HG03095 (cell line): ENCODE data around the gene FBXO41.

Source experiments
- ATAC-seq: cut with Tn5 transposase; IDR thresholded peaks from one replicate; pipeline ENCODE4 v1.9.1; 2021; ENCODE audit warnings: moderate library complexity; ENCODE audit not compliant: unreplicated experiment

Gene FBXO41

DNA sequence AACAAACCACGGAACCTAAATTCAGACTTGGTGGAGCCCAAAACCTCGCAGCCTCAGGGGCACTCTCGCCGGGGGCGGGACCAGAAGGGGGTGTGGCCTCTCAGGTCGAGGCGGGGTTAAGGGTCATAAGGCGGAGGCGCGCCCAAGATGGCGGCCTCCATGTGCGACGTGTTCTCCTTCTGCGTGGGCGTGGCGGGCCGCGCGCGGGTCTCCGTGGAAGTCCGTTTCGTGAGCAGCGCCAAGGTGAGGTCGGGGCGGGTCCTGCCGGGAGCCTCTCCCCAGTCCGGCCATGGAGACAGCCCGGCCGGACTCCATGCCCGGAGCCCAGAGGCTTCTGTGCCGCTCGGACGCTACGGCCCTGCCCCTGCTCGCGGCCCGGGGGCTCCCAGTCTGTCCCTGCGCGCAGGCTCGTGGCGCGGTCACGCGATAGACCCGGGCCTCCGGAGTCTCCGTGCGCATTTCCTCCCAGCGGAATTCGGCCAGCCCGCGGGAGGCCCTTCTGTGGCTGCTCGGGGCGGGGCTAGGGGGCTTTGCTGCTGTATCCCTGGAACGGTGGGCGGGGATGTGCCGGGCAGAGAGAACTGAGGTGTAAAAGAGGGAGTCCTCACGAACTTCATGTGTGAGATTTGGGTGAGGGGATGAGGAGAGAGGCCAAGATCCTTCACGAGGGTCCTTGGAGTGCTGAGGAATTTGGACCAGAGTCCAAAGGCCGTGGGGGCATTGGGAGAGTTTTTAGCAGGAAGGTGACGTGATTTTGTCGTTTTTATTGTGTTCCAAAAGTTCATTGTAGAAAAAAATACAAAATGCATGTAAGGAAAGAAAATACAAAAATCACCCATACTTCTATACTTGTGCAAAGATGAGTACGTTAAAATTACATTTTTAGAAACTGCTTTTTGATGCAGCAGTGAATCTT, 69.9 kb downstream of the FBXO41 start, which contains the start of gene SMYD5:
Gene SMYD5, plus strand, starts transcription at position 126 of the 916 bp plus-strand sequence. Its CDS starts 22 bp downstream, at position 148.
- peak; percentile 90 for ATAC-seq

DNA sequence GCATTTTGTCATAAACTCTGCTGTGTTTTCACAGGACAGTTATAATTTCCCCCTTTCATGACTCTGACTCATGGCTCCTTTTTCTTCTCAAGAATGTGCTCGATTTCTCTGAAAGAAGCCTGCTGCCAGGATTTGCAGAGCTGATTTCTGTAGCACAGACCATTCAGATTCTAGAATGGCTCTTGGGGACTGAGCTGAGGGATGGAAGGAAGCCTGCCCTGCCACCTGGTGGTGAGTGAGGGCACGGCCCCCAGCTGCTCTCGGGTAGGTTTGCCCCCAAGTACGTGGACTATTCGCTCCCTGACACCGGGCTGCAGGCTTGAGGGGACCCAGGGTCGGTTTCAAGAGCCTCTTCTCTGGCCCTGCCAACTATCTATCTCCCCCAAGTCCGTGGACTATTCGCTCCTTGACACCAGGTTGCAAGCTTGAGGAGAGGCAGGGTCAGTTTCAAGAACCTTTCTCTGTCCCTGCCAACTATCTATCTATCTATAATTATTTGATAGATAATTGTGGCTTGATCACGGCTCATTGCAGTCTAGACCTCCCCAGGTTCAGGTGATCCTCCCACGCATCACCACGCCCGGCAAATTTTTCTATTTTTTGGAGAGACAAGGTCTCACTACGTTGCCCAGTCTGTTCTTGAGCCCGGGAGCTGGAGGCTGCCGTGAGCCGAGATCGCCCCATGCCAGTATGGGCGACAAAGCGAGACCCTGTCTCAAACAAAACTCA, 71.7 kb downstream of the FBXO41 start:
- ATAC-seq = peak; percentile 54

DNA sequence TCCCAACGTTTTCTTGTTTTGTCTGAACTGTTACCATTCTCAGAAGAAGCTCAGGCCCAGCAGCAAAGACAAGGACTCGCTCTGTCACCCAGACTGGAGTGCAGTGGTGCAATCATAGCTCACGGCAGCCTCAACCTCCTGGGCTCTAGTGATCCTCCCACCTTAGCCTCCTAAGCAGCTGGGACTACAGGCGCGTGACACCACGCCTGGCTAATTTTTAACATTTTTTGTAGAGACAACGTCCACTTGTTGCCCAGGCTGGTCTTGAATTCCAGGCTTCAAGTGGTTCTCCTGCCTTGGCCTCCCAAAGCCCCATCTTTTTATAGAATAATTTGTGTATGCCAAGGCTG, 72.2 kb downstream of the FBXO41 start:
- ATAC-seq = no peak

DNA sequence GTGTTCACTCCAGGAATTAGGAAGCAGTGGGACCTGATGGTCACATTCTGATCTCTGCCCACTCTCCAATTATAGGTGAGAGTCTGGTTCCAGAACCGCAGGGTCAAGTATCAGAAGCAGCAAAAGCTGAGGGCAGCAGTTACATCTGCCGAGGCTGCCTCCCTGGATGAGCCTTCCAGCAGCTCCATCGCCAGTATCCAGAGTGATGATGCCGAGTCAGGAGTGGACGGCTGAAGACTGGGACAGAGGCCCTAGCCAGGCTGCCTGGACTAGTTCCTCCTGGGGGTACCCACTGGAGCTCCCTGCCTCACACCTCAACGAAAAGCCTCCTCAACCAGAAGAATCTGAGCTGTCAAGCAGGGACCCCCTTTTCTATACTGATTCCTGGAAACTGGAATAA, 73.6 kb downstream of the FBXO41 start:
- no peak for ATAC-seq

DNA sequence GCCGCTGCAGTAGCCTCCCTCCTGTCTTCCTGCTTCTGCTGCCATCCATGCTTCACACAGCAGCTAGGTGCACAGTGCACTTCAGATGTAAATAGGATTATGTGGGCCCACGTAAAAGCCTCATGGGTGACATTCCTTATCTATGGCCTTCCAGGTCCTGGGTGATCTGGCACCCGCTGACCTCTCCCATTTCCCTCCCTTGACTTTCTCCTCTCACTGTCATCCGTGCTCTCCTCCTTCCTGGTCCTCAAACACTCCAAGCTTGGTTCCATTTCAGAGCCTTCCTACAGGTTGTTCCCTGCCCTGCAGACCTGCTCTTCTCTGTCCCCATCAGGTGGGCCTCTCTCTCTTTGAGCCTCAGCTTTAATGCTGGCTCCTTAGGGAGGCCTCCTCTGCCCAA, 74.3 kb downstream of the FBXO41 start:
- ATAC-seq = no peak

DNA sequence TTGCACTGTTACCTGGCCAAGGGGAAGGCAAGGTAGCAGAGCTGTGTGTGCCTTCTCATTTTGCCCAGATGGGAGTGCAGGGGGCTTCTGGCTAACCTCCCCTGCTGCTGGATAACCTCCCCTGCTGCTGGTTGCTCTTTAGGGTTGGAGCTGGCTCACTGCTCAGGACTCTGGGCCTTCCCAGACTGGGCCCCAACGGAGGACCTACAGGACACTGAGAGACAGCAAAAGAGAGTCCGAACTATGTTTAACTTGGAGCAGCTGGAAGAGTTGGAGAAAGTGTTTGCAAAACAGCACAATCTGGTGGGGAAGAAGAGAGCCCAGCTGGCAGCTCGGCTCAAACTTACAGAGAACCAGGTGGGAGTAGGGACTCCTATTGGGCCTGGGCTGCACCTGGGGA, 76.0 kb downstream of the FBXO41 start:
- ATAC-seq = no peak

DNA sequence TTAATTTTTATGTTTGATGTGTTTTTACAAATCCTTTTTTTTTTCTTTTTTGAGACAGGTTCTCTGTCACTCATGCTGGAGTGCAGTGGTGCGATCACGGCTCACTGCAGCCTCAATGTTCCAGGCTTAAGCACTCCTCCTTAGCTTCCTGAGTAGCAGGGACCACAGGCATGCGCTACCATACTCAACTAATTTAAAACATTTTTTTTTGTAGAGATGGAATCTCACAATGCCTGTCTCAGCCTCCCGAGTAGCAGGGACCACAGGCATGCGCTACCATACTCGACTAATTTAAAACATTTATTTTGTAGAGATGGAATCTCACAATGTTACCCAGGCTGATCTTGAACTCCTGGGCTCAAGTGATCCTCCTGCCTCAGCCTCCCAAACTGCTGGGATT, 78.7 kb downstream of the FBXO41 start:
- no peak for ATAC-seq
